AG09319 (cell line): ENCODE data around the gene IL32.

Experiments
- DNase-seq: peaks from one replicate; pipeline ENCODE4 v3.0.0-alpha.2; 2010; ENCODE audit warnings: low read depth; ENCODE audit errors: extremely low read depth
- CTCF ChIP-seq: IDR thresholded peaks from 2 replicates; pipeline ENCODE4 v1.5.1; 2011; ENCODE audit warnings: low read depth, mild to moderate bottlenecking, inconsistent platforms, low read length, moderate library complexity

IL32 gene

GRCh38 chr16:3088925-3089716, 23.7 kb downstream of the IL32 start:
- no peak for DNase-seq
- TF ChIP-seq CTCF: no peak

- DNase-seq: no peak
- TF ChIP-seq CTCF: no peak
Observed at GRCh38 chr16:3089717-3090592, 24.5 kb downstream of the IL32 start.

GRCh38 chr16:3091551-3091950, 26.1 kb downstream of the IL32 start:
- TF ChIP-seq CTCF: no peak
- no peak for DNase-seq

GRCh38 chr16:3092501-3092941, 27.1 kb downstream of the IL32 start:
- no peak for TF ChIP-seq CTCF

GRCh38 chr16:3094289-3095027, 29.0 kb downstream of the IL32 start:
- no peak for DNase-seq
- TF ChIP-seq CTCF: peak; percentile 42

More at GRCh38 chr16:3092501-3092941, 27.1 kb downstream of the IL32 start:
- DNase-seq: no peak

- no peak for DNase-seq
- TF ChIP-seq CTCF: peak; percentile 21
Observed at GRCh38 chr16:3095869-3096268, 30.4 kb downstream of the IL32 start.
